NCI-H187 (cell line): ENCODE data around the gene MTM1.

Experiments
- DNase-seq, 2 experiments: peaks; one replicate each; lab custom pipeline; 2025; lab: John Stamatoyannopoulos, UW

The MTM1 gene

DNA sequence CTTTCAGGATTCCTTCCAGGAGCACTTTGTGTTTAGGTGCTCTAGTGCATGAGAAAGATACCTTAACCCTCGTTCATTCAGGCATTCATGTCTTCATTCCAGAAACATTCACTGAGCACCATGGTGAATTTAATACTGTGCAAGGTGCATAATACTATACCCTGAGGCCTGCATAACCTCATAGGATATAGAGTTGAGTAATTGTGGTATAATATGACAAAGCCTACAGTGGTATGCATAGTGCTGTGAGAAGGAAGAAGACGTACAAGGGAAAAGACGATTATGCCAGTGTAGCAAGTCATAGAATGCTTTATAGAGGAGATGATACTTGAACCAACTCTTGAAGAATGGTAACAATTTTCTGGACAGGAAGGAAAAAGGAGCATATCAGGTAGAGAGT, 34.3 kb downstream of the MTM1 start:
- no peak for DNase-seq

DNA sequence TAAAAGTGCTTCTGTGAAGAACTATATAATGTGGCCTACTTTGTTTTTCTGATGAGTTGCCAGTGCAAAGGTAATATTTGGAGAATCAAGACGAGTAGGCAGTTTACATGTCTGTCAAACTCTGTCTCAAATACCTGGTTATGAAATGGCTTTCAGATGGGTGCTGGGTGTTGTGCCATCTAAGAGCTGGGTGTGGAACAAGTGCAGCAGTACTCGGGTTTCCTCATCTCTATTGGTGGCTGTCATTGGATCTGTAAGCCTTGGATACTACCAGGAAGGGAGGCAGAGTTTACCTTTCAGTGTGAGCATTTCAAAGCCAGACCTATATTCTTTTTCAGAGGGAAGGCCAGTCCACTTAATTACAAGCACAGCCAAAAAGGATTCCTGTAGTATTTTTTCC, 37.2 kb downstream of the MTM1 start:
- DNase-seq = no peak

DNA sequence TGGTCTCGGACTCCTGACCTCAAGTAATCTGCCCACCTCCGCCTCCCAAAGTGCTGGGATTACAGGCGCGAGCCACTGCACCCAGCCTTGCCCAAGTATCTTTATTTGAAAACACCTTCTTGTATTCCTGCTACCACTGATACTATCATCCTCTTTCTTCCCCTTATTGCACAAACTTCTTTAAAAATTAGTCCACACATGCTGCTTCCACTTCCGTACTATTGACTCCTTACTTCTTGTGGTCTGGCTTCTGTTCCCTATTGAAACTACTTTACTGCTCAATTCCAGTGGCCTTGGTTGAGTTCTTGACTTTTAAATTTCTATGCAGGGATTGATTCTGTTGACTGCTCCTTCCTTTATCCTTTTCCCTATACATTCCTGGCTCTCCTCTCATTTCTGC, 38.8 kb downstream of the MTM1 start:
- no peak for DNase-seq

DNA sequence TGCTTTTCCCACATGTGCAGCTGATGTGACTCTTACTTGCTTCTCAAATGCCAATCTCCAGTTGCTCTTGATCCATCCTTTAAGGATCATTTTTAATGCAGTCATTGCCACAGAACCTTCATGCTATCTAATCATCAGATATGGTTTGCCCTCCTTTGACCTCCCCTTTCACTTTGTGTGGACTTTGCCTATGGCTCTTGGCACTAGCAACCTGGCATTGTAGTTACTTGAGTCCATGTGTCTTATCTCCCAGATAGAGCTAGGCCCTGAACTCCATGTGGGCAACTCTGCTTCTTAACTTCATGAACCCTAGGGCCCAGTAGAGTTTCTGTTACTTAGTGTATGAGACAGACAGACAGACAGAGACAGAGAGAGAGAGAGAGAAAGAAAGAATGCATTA, 41.6 kb downstream of the MTM1 start:
- no peak for DNase-seq

DNA sequence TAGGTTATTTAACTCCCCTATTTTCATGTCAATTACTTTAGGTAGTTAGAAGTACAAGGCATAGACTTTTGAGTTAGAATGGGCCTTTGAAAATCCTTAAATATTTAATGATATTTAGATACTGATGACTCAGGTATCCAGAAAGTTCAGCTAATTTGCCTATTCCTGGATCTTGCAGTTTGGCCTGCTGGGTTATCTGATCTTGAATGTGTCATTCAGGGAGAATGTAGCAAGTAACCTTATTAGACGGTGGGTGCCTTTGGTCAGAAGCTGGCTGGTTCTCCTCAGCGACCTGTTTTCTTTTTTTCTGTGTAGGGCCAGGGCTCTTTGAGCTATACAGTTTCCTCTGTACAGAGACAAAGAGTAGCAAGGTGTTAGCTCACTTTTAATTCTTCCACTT, 42.0 kb downstream of the MTM1 start:
- no peak for DNase-seq

DNA sequence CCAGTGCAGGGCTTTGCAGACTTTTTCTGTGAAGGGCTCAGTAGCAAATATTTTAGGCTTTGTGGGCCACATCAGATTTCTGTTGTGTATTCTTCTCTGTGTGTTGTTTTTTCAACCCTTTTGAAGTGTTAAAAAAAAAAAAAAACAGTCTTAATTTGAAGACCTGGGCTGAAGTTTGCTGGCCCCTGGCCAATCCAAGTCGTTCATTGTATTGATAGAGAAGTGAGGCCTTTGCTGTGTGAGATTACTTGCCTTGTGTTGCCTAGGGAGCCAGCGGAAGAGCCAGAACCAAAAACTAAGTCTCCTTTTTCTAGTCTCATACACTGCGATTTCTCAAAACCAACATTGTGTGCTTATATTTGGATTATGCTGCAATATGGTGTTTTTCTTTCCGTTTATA, 46.9 kb downstream of the MTM1 start:
- no peak for DNase-seq

DNA sequence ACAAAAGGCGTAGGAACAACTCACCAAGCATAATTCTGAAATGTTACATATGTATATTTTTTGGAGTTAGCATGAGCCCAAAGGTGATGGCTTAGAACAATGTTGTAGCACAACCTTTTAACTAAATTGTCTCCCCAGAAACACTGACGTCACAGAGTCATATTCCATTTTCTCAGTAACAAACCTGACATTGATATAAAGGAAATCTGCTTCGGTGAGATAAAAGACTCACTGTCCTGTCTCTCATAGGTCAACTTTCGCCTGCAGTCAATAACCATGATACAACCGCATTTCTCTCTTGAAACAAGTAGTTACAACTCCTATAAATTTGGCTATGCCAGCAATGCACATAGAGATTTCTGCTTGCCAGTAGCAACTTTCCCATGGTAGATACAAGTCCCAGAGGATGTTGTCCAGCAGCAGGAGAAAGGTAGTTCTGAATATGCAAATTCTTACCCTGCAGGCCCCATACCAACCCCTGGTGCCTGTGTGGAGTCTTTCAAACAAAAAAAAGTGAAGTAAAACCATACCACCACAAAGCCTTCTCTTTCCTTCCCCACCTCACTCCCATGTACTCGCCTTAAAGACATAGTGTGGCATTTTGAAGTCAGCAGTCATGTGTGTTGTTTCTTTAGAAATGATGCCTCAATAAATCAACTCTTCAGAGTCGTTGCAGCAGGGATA, 47.9 kb downstream of the MTM1 start:
- DNase-seq = no peak

DNA sequence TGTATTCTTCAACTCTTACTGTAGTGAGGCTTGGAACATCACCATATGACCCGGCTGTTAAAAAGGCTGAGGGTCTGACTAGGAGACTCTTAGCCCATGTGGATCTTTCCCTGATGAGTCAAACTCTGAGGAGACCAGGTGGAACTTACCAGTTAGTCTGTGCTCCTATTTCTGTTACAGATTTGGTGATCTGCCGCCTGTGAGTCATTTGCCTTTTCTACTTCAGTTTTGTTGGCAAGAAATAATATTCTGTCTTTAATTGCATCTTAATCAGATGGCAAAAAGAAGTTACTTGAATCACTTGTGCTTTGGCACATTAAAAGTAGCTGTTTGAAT, 48.4 kb downstream of the MTM1 start:
- no peak for DNase-seq

DNA sequence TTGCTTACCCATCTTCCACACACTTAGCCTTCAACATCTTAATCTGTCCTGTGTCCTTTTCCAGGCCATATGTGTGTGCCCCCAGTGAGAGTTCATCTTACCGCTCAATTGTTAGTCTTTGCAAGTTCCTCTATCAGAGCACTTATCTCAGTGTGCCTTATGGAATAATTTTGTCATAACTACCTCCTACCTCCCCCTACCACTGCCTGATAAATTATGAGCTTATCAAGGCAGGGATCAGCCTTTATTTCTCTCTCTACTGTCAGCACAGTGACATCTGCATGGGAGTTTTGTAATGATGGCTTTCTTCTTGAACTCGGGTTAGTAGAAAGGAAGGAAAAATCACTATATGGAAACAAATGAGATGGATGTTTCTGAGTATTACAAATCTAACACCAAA, 53.2 kb downstream of the MTM1 start:
- no peak for DNase-seq

DNA sequence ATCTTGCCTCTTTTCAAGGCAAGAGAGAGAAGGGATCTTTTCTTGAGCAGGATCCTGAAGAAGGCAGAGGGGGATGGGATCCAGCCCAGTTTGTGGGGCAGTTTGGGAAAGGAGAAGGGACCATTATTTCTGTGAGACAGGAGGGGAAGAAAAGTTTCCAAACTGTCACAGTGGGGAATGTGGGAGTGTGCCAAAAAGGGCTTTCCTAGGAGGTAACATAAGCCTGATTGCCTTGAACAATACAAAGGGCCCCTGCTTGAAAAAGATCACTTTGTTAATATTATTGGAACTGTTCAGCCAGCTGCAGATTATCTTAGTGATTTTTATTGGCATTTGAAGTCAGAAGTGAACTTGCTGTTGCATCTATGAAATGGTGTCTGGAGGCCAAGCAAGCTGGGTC, 55.2 kb downstream of the MTM1 start:
- DNase-seq = no peak

DNA sequence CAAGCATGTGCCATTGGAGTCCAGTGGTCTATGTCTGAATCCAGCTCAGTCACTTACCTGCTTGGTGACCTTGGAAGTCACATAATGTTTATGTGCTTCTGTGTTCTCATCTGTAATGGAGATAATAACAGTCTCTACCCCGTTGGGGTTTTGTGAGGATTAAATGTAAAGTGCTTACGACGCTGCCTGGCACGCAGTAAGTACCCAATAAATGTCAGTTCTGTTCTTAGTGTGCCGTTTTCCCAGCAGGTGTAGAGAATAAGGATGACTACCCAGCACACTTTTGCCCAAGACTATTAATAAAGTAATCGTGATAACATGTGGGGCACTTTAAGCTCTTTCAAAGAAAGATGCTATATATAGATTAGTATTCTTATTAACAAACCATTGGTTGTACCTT, 56.7 kb downstream of the MTM1 start:
- DNase-seq = no peak

DNA sequence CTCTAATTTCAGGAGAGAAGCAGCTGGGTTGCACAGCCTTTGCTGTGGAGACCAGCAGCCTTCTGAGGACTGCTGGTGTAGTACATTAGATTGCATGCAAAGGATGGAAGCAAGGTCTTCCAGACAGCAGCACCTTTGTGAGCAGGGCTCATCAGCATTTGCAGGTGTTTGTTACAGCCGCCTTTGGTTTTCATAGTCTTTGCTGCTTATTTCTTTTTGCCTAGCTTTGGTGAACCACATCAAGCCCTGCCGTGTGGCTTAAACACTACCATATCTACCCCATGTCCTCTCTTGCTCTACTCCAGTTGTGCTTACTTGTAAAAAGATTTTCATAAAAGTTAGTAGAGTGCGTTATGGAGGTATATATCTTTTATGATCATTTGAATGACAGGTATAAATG, 57.5 kb downstream of the MTM1 start:
- DNase-seq = no peak

DNA sequence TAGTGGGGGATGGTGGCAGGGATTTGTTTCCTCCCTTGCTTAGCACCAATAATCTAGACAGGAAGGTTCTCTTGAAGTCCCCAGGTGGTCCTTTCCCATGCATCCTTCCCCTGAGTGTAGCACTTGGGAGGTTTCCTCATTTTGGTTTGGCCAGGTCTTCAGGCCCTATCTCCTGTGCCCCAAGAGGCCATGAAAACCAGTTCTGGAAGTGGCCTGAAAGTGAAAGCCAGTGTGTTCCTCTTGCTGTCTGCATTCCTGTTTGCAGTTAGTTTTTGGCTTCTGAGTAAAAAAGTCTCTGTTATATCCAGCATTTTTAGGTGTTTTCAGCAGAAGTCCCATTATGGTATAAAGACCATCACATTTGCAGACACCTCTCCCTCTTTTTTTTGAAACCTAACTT, 59.5 kb downstream of the MTM1 start:
- no peak for DNase-seq

DNA sequence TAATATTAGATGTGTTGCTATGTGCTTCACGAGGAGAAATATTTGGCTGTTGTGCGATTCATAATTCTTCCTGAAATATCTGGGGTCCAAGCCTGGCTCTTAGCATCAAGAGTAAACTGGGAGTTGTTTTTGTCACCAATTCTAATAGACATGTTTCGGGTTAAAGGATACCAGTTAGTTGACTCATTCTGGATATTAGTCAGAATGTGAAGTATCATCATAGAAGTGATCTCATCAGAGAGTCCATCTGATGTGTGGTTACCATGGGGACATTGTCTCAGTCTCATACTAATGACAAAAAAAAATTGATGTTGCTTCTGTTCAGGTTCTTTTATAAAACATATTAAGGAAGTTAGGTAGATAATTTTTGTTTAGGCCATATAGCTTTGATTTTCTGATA, 67.5 kb downstream of the MTM1 start:
- DNase-seq = no peak

DNA sequence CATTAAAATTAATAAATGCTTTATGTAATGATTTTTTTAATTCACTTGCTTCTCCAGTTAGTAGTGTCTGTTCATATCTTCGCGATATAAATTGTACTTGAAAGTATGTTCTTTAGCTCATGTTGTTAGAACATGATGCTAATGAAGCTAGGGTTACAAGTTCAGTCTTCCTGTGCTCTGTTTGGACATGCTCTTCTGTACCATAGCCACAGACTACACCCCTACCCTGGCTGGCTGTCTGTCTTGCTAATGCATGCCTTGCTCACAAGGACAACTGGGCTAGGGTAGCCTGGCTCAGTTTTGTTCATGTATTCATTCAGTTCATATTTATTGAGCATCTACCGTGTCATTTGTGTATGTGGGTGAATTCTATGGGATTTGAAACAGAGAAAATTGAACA, 74.0 kb downstream of the MTM1 start:
- DNase-seq = no peak

DNA sequence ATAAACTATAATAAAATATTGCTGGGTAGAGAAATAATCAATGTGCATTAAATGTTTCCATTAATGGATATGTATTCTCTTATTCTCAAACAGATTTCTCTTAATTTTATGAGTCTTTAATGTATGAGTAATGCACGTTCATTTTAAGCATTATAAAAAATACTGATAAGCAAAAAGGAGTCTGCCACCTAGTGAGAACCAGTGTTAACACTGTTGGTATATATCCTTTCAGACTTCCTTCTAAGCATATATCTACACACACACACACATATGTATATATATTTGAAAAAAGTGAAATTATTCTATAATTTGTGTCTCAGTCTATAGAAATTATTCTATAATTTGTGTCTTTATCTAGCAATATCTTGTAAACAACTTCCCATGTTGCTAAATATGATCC, 74.8 kb downstream of the MTM1 start:
- DNase-seq = no peak

DNA sequence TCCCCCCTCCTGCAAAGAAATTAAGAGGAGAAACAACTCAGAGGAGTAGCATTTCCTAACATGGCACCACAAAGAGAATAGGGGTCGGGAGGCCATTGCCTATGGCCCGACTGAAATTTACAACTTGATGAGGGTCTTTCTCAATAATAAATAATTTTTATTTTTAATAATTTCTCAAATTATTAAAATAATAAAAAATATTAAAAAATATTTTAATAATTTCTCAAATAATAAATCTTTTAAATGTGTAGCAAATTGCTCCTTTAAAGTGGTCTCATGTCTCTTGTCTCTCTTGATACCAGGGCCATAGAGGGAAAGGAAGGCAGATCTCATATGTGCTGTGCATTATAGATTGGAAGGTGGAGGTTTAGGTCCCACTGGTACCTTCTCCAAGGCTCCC, 75.5 kb downstream of the MTM1 start:
- no peak for DNase-seq

DNA sequence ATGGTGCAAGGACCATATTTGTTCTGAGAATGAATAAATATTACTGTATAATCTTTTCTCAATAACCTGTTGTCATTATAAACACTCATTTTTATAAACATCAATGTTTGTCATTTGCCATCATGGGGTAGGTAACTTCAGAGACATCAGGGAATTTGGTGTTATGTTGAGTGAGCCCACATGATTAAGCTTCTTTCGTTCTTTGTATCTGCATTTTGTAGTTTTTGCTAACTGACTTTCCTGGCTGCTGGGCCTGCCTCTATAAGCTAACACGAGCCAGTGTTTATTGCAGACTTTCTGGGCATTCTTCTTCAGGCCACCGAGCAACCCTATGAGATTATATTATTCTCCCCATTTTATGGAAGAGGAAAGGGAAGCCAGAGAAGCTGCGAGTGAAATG, 76.0 kb downstream of the MTM1 start:
- DNase-seq = no peak

DNA sequence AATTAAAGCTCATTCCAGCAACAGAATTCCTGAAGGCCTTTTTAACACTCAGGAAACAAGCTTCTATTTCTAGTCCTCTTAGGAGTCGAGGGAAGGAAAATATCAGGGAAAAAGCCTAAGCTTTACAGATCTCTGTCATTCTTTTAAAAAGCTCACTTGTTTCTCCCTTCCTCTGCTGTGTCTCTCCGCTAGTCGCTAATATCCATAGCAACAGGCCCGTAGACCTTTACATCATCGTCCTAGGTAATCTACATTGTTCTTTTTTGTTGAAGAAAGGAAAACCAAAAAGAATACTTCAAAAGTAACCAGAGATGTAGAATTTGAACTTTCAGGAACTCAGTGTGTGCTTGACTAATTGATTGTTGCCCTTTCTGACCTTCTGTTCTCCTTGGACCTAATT, 78.9 kb downstream of the MTM1 start:
- DNase-seq = no peak

DNA sequence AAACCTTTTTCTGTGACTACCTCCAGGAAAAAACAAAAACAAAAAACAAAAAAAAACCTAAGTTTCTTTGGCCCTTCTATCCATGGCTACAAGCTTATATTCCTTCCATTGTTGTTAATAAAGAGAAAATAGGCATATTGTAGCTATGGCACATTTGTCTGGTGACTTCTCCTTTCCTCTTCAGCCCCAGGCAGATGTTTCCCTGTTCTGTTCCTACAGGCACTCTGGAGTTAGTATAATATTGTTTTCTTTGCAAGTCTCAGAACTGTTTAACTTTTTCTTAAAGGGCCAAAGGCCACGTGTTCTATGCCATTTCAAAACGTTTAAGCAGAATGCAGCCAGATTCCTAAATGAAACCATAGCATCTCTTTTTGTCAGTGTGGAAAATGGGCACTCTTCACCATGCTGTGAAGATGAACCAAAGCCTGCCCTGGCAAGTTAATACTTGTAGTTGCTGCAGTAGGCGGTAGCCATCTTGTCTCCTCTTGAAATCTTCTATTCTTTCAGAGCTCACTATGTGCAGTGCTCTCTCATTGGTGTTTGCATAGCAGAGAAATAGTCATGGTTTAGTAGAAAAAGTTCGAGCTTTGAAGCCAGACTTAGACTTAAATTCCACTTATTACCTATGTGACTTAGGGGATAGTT, 80.0 kb downstream of the MTM1 start:
- DNase-seq = no peak

DNA sequence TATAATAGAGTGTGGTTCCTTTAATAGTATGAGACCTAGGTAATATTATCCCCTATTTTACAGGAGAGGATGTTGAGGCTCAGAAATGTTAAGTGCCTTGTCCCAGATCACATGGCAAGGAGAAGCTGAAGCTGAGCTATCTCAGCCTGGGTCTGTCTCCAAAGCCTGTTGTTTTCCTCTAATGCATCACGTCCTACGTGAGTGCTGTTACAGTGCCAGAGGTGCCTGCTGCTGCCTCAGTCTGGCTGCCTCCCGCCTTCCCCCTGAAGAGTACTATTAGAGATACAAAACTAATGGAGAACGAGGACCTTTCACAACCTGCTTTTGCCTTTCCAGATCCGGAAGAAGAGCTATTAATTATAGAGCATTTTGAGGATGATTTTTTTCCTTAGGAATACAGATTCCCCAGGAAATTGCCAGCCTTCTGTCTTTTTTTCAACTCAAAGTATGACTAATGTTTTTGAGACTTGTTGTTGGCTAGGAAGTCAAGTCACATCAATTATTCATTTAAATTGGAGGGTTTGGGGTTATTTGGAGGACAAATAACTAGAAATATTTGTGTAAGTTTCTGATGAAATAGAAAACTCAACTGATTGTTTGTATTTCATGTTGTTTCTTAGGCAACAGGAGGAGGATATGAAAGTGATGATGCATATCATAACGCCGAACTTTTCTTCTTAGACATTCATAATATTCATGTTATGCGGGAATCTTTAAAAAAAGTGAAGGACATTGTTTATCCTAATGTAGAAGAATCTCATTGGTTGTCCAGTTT, 80.9 kb downstream of the MTM1 start:
- no peak for DNase-seq

DNA sequence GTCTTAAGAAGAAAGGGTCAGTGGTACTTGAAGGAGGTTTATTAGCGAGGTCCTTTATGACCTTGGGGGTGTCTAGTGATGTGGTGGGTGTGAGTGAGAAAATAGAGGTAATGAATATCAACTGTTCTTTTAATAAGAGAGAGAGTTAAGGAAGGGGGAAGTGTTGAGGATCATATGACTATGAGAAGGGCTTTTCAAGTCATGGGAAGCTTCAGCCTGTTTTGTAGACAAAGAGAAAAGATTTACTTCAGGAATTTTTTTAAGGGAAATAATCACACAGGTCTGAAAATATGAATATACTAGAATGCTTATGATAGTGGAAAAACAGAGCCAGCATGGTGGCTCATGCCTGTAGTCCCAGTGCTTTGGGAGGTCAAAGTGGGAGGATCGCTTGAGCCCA, 83.5 kb downstream of the MTM1 start:
- DNase-seq = no peak

DNA sequence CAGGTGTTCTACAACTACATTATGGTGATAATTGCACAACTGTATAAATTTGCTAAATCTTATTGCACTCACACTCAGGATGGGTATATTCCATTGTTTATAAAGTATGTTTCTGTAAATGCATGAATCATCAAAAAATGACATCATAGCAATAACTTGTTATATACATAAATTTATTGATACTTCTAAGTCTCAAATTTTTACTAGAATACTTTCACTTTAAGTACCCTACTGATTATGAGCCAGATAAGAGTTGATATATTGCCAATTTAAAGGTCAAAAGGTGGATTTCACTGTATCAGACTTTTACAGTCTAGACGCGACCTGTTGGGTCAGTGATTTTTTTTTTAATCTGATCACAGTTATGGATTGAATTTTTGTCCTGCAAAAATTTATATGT, 87.4 kb downstream of the MTM1 start:
- DNase-seq = no peak

DNA sequence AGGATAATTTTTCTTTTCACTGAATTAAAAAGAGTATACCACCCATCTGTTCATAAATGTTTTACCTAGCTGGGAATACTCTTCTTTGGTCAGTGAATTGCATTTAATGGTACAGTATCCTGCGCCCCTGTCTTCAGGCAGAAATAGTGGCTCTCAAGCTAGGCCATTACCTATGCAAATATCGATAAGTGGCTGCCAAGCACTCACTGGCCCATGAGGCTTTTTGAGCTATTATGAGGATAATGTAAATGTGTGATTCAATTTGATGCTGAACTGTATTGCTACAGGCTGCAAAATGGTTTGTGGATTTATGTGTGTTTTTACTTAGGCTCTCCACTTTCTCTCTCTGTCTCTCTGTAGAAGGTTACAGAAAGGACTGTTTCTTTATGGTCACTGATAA, 94.7 kb downstream of the MTM1 start:
- peak; percentile 63 to 66 for DNase-seq
